Type B pancreatic cell (in vitro differentiated cells): Measurements from ENCODE around the gene RASSF10. TPM values are rescaled to one million over a fixed set of nuclear protein-coding genes. Genes with fewer than 3 reads are reported as not detected.

Experiments used
- DNase-seq: peaks from one replicate; pipeline ENCODE4 v3.0.0; 2021; ENCODE audit warnings: mixed read lengths; ENCODE audit not compliant: unreplicated experiment; ENCODE audit errors: extremely low spot score
- H3K27ac Mint-ChIP-seq: 2 replicates; pipeline ENCODE4 v1.8.0; 2021; ENCODE audit warnings: mild to moderate bottlenecking, mixed read lengths
- H3K27me3 Mint-ChIP-seq: 2 replicates; pipeline ENCODE4 v1.8.0; 2021; ENCODE audit warnings: mixed read lengths
- H3K36me3 Mint-ChIP-seq: 2 replicates; pipeline ENCODE4 v1.8.0; 2021; ENCODE audit warnings: mixed read lengths
- H3K4me1 Mint-ChIP-seq: one replicate; pipeline ENCODE4 v1.8.0; 2021; ENCODE audit warnings: mixed read lengths; ENCODE audit not compliant: unreplicated experiment
- H3K4me3 Mint-ChIP-seq: 2 replicates; pipeline ENCODE4 v1.8.0; 2021; ENCODE audit warnings: mild to moderate bottlenecking, mixed read lengths
- H3K9me3 Mint-ChIP-seq: 2 replicates; pipeline ENCODE4 v1.8.0; 2021; ENCODE audit warnings: mixed read lengths
- CTCF ChIP-seq: fragments of 200-600 bp; sonication (generic); conservative IDR thresholded peaks from 2 replicates; pipeline ENCODE4 v1.5.0; 2021; ENCODE audit warnings: antibody characterized with exemption, mild to moderate bottlenecking
- total RNA-seq: library from RNA; stranded (reverse); gene quantifications from 2 replicates; pipeline ENCODE4 v1.2.1, GENCODE V29; 2021; ENCODE audit warnings: low replicate concordance

RASSF10 gene
- total RNA-seq, 1 donor from 2014 or later = 8.6 TPM

GRCh38 chr11:13023423-13023822 is 14.3 kb downstream of the RASSF10 start:
- Mint-ChIP-seq H3K4me3 (no peak overlapping the region), H3K9me3 (no peaks in the 10 kb centered on the region), H3K36me3 (no peaks in the 10 kb centered on the region), H3K4me1 (peaks cover 7% of the 10 kb centered on the region), H3K27me3 (peaks cover 3% of the 10 kb centered on the region), H3K27ac (no peak overlapping the region)
- no peak for TF ChIP-seq CTCF
- no peak for DNase-seq

GRCh38 chr11:13026722-13027121 is 17.6 kb downstream of the RASSF10 start:
- DNase-seq = no peak
- TF ChIP-seq CTCF = no peak
- no peaks in the 10 kb centered on the region for H3K27me3 Mint-ChIP-seq
- no peak overlapping the region for H3K4me3 Mint-ChIP-seq
- H3K4me1 Mint-ChIP-seq = peaks cover 7% of the 10 kb centered on the region
- H3K27ac Mint-ChIP-seq = no peak overlapping the region
- no peaks in the 10 kb centered on the region for H3K36me3 Mint-ChIP-seq
- no peaks in the 10 kb centered on the region for H3K9me3 Mint-ChIP-seq

GRCh38 chr11:13028322-13028721 is 19.2 kb downstream of the RASSF10 start:
- H3K4me3 Mint-ChIP-seq = no peak overlapping the region
- no peak for TF ChIP-seq CTCF

GRCh38 chr11:13029872-13030271 is 20.8 kb downstream of the RASSF10 start:
- H3K4me1 Mint-ChIP-seq = peaks cover 5% of the 10 kb centered on the region
- no peaks in the 10 kb centered on the region for H3K36me3 Mint-ChIP-seq
- H3K9me3 Mint-ChIP-seq = no peaks in the 10 kb centered on the region
- DNase-seq = no peak
- no peak for TF ChIP-seq CTCF
- H3K27ac Mint-ChIP-seq = no peak overlapping the region
- peaks cover 1% of the 10 kb centered on the region for H3K27me3 Mint-ChIP-seq
- no peak overlapping the region for H3K4me3 Mint-ChIP-seq

More at GRCh38 chr11:13028322-13028721, 19.2 kb downstream of the RASSF10 start:
- peaks cover 5% of the 10 kb centered on the region for H3K4me1 Mint-ChIP-seq
- DNase-seq = no peak
- no peaks in the 10 kb centered on the region for H3K9me3 Mint-ChIP-seq
- no peaks in the 10 kb centered on the region for H3K27me3 Mint-ChIP-seq
- H3K36me3 Mint-ChIP-seq = no peaks in the 10 kb centered on the region
- no peak overlapping the region for H3K27ac Mint-ChIP-seq

GRCh38 chr11:13030857-13031256 is 21.7 kb downstream of the RASSF10 start:
- no peak for DNase-seq
- Mint-ChIP-seq H3K27ac (no peak overlapping the region), H3K36me3 (no peaks in the 10 kb centered on the region)

More at GRCh38 chr11:13030857-13031256, 21.7 kb downstream of the RASSF10 start:
- Mint-ChIP-seq H3K4me1 (peaks cover 5% of the 10 kb centered on the region), H3K4me3 (no peak overlapping the region), H3K27me3 (peaks cover 5% of the 10 kb centered on the region), H3K9me3 (no peaks in the 10 kb centered on the region)
- no peak for TF ChIP-seq CTCF
